ENCODE results near the gene PARD3.

- TF ChIP-seq, protein P1, sequence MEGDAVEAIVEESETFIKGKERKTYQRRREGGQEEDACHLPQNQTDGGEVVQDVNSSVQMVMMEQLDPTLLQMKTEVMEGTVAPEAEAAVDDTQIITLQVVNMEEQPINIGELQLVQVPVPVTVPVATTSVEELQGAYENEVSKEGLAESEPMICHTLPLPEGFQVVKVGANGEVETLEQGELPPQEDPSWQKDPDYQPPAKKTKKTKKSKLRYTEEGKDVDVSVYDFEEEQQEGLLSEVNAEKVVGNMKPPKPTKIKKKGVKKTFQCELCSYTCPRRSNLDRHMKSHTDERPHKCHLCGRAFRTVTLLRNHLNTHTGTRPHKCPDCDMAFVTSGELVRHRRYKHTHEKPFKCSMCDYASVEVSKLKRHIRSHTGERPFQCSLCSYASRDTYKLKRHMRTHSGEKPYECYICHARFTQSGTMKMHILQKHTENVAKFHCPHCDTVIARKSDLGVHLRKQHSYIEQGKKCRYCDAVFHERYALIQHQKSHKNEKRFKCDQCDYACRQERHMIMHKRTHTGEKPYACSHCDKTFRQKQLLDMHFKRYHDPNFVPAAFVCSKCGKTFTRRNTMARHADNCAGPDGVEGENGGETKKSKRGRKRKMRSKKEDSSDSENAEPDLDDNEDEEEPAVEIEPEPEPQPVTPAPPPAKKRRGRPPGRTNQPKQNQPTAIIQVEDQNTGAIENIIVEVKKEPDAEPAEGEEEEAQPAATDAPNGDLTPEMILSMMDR (IDR thresholded peaks at IDR 0.05 in 2 of 3, conservative IDR thresholded peaks at IDR 0.05 in 1 of 3; ENCODE audit: borderline replicate concordance in 1 of 3, insufficient read depth in 1 of 3, low read depth in 2 of 3, low read length in 2 of 3), result no peak
- TF ChIP-seq POLR2AphosphoS5 (IDR thresholded peaks at IDR 0.05; ENCODE audit: low read depth, low read length), result no peak
- TF ChIP-seq CEBPB (IDR thresholded peaks at IDR 0.05; ENCODE audit: low read depth), result no peak
- no peak for TF ChIP-seq EZH2 (IDR thresholded peaks at IDR 0.05)
- no peak for TF ChIP-seq ZNF274 (IDR thresholded peaks at IDR 0.05; ENCODE audit: low read depth, low read length)
- no peak for TF ChIP-seq POLR2A (IDR thresholded peaks at IDR 0.05; ENCODE audit: borderline replicate concordance, extremely low read depth, insufficient read depth, insufficient read length)
- TF ChIP-seq YY1 (IDR thresholded peaks at IDR 0.05; ENCODE audit: extremely low read depth, insufficient replicate concordance, low read depth, low read length), result no peak
- TF ChIP-seq, protein P2, sequence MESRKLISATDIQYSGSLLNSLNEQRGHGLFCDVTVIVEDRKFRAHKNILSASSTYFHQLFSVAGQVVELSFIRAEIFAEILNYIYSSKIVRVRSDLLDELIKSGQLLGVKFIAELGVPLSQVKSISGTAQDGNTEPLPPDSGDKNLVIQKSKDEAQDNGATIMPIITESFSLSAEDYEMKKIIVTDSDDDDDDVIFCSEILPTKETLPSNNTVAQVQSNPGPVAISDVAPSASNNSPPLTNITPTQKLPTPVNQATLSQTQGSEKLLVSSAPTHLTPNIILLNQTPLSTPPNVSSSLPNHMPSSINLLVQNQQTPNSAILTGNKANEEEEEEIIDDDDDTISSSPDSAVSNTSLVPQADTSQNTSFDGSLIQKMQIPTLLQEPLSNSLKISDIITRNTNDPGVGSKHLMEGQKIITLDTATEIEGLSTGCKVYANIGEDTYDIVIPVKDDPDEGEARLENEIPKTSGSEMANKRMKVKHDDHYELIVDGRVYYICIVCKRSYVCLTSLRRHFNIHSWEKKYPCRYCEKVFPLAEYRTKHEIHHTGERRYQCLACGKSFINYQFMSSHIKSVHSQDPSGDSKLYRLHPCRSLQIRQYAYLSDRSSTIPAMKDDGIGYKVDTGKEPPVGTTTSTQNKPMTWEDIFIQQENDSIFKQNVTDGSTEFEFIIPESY (IDR thresholded peaks at IDR 0.05; ENCODE audit: extremely low read depth, insufficient replicate concordance, low read length), result no peak
- TF ChIP-seq ZFX (IDR thresholded peaks at IDR 0.05), result no peak
- no peak for TF ChIP-seq TCF7L2 (IDR thresholded peaks at IDR 0.05; ENCODE audit: borderline replicate concordance, extremely low read depth, insufficient read depth, insufficient read length)
- TF ChIP-seq EZH2phosphoT487 (IDR thresholded peaks at IDR 0.05; ENCODE audit: borderline replicate concordance), result no peak
- no peak for TF ChIP-seq MAX (IDR thresholded peaks at IDR 0.05)
- TF ChIP-seq EGR1 (IDR thresholded peaks at IDR 0.05; ENCODE audit: low read depth), result no peak
- TF ChIP-seq SIN3A (IDR thresholded peaks at IDR 0.05; ENCODE audit: low read depth), result no peak
These were observed 266.1 kb downstream of the PARD3 start for GRCh38 chr10:34549001-34549400.

All from HCT116 (cell line).